GM12878 (cell line): ENCODE measurements around the gene TROAP. TPM values are rescaled to one million over a fixed set of nuclear protein-coding genes. Genes with fewer than 3 reads are reported as not detected.

Source experiments
- ATF7 ChIP-seq: fragments of 450-650 bp; IDR thresholded peaks from 2 replicates; pipeline ENCODE4 v1.6.1; 2016; ENCODE audit warnings: low read depth, mild to moderate bottlenecking
- HCFC1 ChIP-seq: fragments of 150-350 bp; IDR thresholded peaks from 2 replicates; pipeline ENCODE4 v1.6.1; 2014; ENCODE audit warnings: low read length
- RAD51 ChIP-seq: fragments of 450-650 bp; IDR thresholded peaks from 2 replicates; pipeline ENCODE4 v1.6.1; 2016; ENCODE audit warnings: moderate library complexity, mild to moderate bottlenecking, inconsistent platforms
- SPI1 ChIP-seq: IDR thresholded peaks from 2 replicates; pipeline ENCODE4 v1.6.1; 2011; ENCODE audit warnings: low read depth, mild to moderate bottlenecking, low read length, moderate library complexity, borderline replicate concordance; ENCODE audit not compliant: insufficient read depth
- ZNF384 ChIP-seq: IDR thresholded peaks from 2 replicates; pipeline ENCODE4 v1.6.1; 2012; ENCODE audit warnings: low read depth, mild to moderate bottlenecking, low read length, improper control_type of control experiment, borderline replicate concordance
- polyA plus RNA-seq, 11 experiments: library from polyadenylated mRNA; depleted of rRNA in 4 of 11; unstranded in 6 of 11; stranded (reverse) in 5 of 11; fragments of >200 nt; fragmentation: Nextera tagmentation in 4 of 11; fragmentation: Illumina TruSeq in 1 of 11; extraction: Ambion mirVana in 4 of 11; extraction: Trizol in 1 of 11; gene quantifications; 1 replicate in 1 of 11; 2 replicates in 10 of 11; pipeline versions ENCODE4 v1.2.1 to v1.2.3, GENCODE V29; 2011 to 2016; ENCODE audit warnings: inconsistent platforms in 2 of 11, missing spikeins in 2 of 11, low read depth in 1 of 11
- total RNA-seq, 4 experiments: library from RNA; depleted of rRNA in 3 of 4; stranded (reverse); fragments of >200 nt in 3 of 4; fragmentation: Illumina TruSeq in 1 of 4; extraction: Trizol in 1 of 4; gene quantifications; 2 replicates each; pipeline versions ENCODE4 v1.2.1 to v1.2.3, GENCODE V29; 2013 to 2021
- TF ChIP-seq, protein P1 (sequence below): fragments of 450-650 bp; IDR thresholded peaks from 2 replicates; pipeline ENCODE4 v1.6.1; 2016; ENCODE audit warnings: mild to moderate bottlenecking
- TF ChIP-seq, protein P2 (sequence below): fragments of 450-650 bp; IDR thresholded peaks from 2 replicates; pipeline ENCODE4 v1.6.1; 2017; ENCODE audit warnings: mild to moderate bottlenecking, low read depth, inconsistent platforms; ENCODE audit not compliant: poor library complexity, severe bottlenecking
- TF ChIP-seq, protein P3 (sequence below): fragments of 150-350 bp; IDR thresholded peaks from 2 replicates; pipeline ENCODE4 v1.6.1; 2016; ENCODE audit warnings: low read depth, low read length

TROAP gene
- total and polyA plus RNA-seq, 10 of the 15 experiments (the other 5 are each of a cell fraction or from before 2014, with no cell fraction given): 26.8 to 93.7 (median 52.6) TPM

DNA sequence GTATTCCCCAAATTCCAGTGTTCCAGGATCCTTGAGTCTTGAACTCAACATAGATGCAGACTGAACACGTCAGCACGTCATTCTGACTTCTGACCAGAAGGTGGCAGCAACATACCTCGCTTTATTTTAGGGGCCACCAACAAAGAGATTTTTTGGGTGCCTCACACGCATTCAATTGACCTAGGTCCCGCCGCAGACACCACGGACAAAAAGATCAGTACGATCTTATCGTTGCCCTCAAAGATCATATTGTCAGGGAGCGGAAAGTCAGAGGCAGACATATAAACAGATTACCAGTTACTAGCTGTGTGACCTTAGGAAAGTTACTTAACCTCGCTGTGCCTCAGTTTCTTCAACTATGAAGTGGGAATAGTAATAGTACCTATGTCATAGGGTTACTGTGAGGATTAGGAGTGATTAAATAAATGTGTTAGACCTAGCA lies 34.6 kb upstream of the TROAP start (continued):
- TF ChIP-seq, protein P1, sequence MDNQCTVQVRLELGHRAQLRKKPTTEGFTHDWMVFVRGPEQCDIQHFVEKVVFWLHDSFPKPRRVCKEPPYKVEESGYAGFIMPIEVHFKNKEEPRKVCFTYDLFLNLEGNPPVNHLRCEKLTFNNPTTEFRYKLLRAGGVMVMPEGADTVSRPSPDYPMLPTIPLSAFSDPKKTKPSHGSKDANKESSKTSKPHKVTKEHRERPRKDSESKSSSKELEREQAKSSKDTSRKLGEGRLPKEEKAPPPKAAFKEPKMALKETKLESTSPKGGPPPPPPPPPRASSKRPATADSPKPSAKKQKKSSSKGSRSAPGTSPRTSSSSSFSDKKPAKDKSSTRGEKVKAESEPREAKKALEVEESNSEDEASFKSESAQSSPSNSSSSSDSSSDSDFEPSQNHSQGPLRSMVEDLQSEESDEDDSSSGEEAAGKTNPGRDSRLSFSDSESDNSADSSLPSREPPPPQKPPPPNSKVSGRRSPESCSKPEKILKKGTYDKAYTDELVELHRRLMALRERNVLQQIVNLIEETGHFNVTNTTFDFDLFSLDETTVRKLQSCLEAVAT: no peak
- TF ChIP-seq, protein P2, sequence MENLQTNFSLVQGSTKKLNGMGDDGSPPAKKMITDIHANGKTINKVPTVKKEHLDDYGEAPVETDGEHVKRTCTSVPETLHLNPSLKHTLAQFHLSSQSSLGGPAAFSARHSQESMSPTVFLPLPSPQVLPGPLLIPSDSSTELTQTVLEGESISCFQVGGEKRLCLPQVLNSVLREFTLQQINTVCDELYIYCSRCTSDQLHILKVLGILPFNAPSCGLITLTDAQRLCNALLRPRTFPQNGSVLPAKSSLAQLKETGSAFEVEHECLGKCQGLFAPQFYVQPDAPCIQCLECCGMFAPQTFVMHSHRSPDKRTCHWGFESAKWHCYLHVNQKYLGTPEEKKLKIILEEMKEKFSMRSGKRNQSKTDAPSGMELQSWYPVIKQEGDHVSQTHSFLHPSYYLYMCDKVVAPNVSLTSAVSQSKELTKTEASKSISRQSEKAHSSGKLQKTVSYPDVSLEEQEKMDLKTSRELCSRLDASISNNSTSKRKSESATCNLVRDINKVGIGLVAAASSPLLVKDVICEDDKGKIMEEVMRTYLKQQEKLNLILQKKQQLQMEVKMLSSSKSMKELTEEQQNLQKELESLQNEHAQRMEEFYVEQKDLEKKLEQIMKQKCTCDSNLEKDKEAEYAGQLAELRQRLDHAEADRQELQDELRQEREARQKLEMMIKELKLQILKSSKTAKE: no peak
- TF ChIP-seq, protein P3, sequence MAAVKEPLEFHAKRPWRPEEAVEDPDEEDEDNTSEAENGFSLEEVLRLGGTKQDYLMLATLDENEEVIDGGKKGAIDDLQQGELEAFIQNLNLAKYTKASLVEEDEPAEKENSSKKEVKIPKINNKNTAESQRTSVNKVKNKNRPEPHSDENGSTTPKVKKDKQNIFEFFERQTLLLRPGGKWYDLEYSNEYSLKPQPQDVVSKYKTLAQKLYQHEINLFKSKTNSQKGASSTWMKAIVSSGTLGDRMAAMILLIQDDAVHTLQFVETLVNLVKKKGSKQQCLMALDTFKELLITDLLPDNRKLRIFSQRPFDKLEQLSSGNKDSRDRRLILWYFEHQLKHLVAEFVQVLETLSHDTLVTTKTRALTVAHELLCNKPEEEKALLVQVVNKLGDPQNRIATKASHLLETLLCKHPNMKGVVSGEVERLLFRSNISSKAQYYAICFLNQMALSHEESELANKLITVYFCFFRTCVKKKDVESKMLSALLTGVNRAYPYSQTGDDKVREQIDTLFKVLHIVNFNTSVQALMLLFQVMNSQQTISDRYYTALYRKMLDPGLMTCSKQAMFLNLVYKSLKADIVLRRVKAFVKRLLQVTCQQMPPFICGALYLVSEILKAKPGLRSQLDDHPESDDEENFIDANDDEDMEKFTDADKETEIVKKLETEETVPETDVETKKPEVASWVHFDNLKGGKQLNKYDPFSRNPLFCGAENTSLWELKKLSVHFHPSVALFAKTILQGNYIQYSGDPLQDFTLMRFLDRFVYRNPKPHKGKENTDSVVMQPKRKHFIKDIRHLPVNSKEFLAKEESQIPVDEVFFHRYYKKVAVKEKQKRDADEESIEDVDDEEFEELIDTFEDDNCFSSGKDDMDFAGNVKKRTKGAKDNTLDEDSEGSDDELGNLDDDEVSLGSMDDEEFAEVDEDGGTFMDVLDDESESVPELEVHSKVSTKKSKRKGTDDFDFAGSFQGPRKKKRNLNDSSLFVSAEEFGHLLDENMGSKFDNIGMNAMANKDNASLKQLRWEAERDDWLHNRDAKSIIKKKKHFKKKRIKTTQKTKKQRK: no peak
- TF ChIP-seq RAD51 (no peak), SPI1 (no peak), HCFC1 (no peak), ATF7 (peak; percentile 61; the same call in 1 of the 2 replicates), ZNF384 (no peak)
